C4-2B (cell line): Measurements from ENCODE around the gene LNP1.

Source experiments
- H3K27ac ChIP-seq: fragments of 450-650 bp; 2 replicates; pipeline ENCODE4 v1.5.1; 2017
- CTCF ChIP-seq: fragments of 450-650 bp; conservative IDR thresholded peaks from 2 replicates; pipeline ENCODE4 v1.5.1; 2017; ENCODE audit warnings: mild to moderate bottlenecking
- ZFX ChIP-seq: fragments of 450-650 bp; IDR thresholded peaks from 2 replicates; pipeline ENCODE4 v1.6.1; 2017

LNP1 gene

GRCh38 chr3:100407977-100408532 lies 6.7 kb downstream of the LNP1 start:
- TF ChIP-seq ZFX (no peak), CTCF (no peak)
- no peak overlapping the region for H3K27ac ChIP-seq

- H3K27ac ChIP-seq, result no peak overlapping the region
- TF ChIP-seq ZFX (no peak), CTCF (no peak)
Observed at GRCh38 chr3:100411091-100411982, 10.0 kb downstream of the LNP1 start.

- TF ChIP-seq ZFX (no peak), CTCF (no peak)
- no peak overlapping the region for H3K27ac ChIP-seq
Observed at GRCh38 chr3:100412912-100413590, 11.7 kb downstream of the LNP1 start.

- no peak overlapping the region for H3K27ac ChIP-seq
- no peak for TF ChIP-seq ZFX
- no peak for TF ChIP-seq CTCF
Observed at GRCh38 chr3:100413613-100414012, 12.3 kb downstream of the LNP1 start.

GRCh38 chr3:100416176-100416575 lies 14.8 kb downstream of the LNP1 start:
- H3K27ac ChIP-seq, result no peak overlapping the region
- no peak for TF ChIP-seq CTCF
- TF ChIP-seq ZFX, result no peak

GRCh38 chr3:100416863-100417262 lies 15.5 kb downstream of the LNP1 start:
- no peak overlapping the region for H3K27ac ChIP-seq
- TF ChIP-seq ZFX, result no peak
- no peak for TF ChIP-seq CTCF

GRCh38 chr3:100419406-100419805 lies 18.1 kb downstream of the LNP1 start:
- no peak for TF ChIP-seq ZFX
- TF ChIP-seq CTCF, result no peak
- no peak overlapping the region for H3K27ac ChIP-seq
